ENCODE data around the gene SCFD2. TPM values are rescaled to one million over a fixed set of nuclear protein-coding genes. Genes with fewer than 3 reads are reported as not detected.

Gene SCFD2
- total and polyA plus RNA-seq, 2 donors (not counting 3 experiments of a cell fraction or from before 2014, with no cell fraction given) = 12.3 to 22.8 TPM

- ChIA-PET CTCF (no interaction called here), POLR2A (no interaction called here)
- H2AFZ ChIP-seq (ENCODE audit: low read depth, low read length) = no peak overlapping the region
- no peak overlapping the region for H3K9ac ChIP-seq (replicated peaks; ENCODE audit: extremely low read depth, insufficient read depth, low read length)
- intact Hi-C loops (cut with micrococcal nuclease) (no loop called here), dilution Hi-C loops (cut with MboI; ENCODE audit: extremely low pct_ligation_motif_present, low sequenced_read_pairs) (no loop called here)
- H3K27ac ChIP-seq (ENCODE audit: insufficient read depth, low read depth, low read length) = no peak overlapping the region
- TF ChIP-seq EZH2 (IDR thresholded peaks at IDR 0.05; ENCODE audit: borderline replicate concordance, low read depth, low read length, severe bottlenecking) (no peak), POLR2A (IDR thresholded peaks at IDR 0.05; ENCODE audit: low read depth, low read length) (no peak), JUN (IDR thresholded peaks at IDR 0.05; ENCODE audit: borderline replicate concordance, insufficient read depth, insufficient read length, low read depth) (no peak), FOS (IDR thresholded peaks at IDR 0.05; ENCODE audit: borderline replicate concordance, insufficient read depth, low read length) (no peak), CTCF (IDR thresholded peaks at IDR 0.05; ENCODE audit: extremely low read depth in 1 of 2, insufficient read depth in 1 of 2, low read depth in 1 of 2, low read length in 2 of 2) (no peak), POLR2AphosphoS5 (IDR thresholded peaks at IDR 0.05; ENCODE audit: insufficient read depth, low read depth, low read length) (no peak), MYC (IDR thresholded peaks at IDR 0.05; ENCODE audit: low read depth, low read length) (no peak), MAX (IDR thresholded peaks at IDR 0.05; ENCODE audit: insufficient read depth, insufficient read length) (no peak), GATA2 (IDR thresholded peaks at IDR 0.05; ENCODE audit: insufficient read depth, insufficient read length, low read depth, low read length) (no peak)
- H3K4me2 ChIP-seq (ENCODE audit: insufficient read depth, low read length) = no peak overlapping the region
- H3K9me3 ChIP-seq (replicated peaks; ENCODE audit: control insufficient read depth, insufficient read depth, low read length) = no peaks in the 10 kb centered on the region
- H3K36me3 ChIP-seq (ENCODE audit: control insufficient read depth in 2 of 2, extremely low read depth in 1 of 2, insufficient read depth in 2 of 2, low read length in 2 of 2) = no peaks in the 10 kb centered on the region
- H3K4me3 ChIP-seq (replicated peaks in 1 of 3; ENCODE audit: insufficient read depth in 1 of 3, low read depth in 1 of 3, low read length in 3 of 3) = no peak overlapping the region
- FAIRE-seq = no peak
- no peaks in the 10 kb centered on the region for H3K4me1 ChIP-seq (ENCODE audit: control insufficient read depth, extremely low read depth, insufficient read depth, low read length)
- BruUV-seq (replicated peaks) = no TSS peak
- no peaks in the 10 kb centered on the region for H3K9me1 ChIP-seq (replicated peaks; ENCODE audit: control insufficient read depth, extremely low read depth, insufficient read depth, low read length)
- DNase-seq (ENCODE audit: low read depth, low spot score) = no peak
- no peaks in the 10 kb centered on the region for H4K20me1 ChIP-seq (replicated peaks; ENCODE audit: control insufficient read depth, extremely low read depth, insufficient read depth, low read length)
- H3K27me3 ChIP-seq (ENCODE audit: control insufficient read depth in 2 of 2, insufficient read depth in 2 of 2, low read length in 2 of 2) = no peaks in the 10 kb centered on the region
- H3K79me2 ChIP-seq (ENCODE audit: control insufficient read depth, insufficient read depth, low read length) = no peaks in the 10 kb centered on the region
These were observed 11.7 kb downstream of the SCFD2 start for GRCh38 chr4:53354012-53354722.
